H1 (cell line): ENCODE measurements around the gene EXOC1. TPM values are rescaled to one million over a fixed set of nuclear protein-coding genes. Genes with fewer than 3 reads are reported as not detected.

Experiments used
- CTCF ChIA-PET: fragments of 300-600 bp; sonication (Branson Sonifier 250); formaldehyde crosslinking; loops from one replicate; lab custom pipeline; 2021; ENCODE audit not compliant: partially characterized antibody; lab: Charles Lee
- POLR2A ChIA-PET: fragments of 300-600 bp; sonication (Branson Sonifier 250); formaldehyde crosslinking; loops from one replicate; lab custom pipeline; 2021; ENCODE audit warnings: inconsistent platforms; ENCODE audit not compliant: partially characterized antibody; lab: Charles Lee
- DNase-seq, 2 experiments: peaks; one replicate each; pipeline versions ENCODE4 v3.0.0 to v3.0.0-alpha.2; 2010 to 2022; ENCODE audit warnings: low spot score in 2 of 2, low read depth in 1 of 2, mixed read lengths in 1 of 2
- FAIRE-seq: peaks from 2 replicates; lab custom pipeline; 2011; peaks lifted over from hg19 to GRCh38; lab: Jason Lieb, UNC
- H2AFZ ChIP-seq: 2 replicates; pipeline ENCODE4 v1.8.1; 2012; ENCODE audit warnings: low read length, inconsistent platforms
- H2AK5ac ChIP-seq: 2 replicates; pipeline ENCODE4 v1.6.1; 2013; ENCODE audit warnings: low read depth, low read length
- H2BK120ac ChIP-seq: replicated peaks from 2 replicates; pipeline ENCODE3; 2013; ENCODE audit warnings: low read depth, low read length, inconsistent platforms
- H2BK12ac ChIP-seq: 2 replicates; pipeline ENCODE4 v1.6.1; 2013; ENCODE audit warnings: low read depth, low read length
- H2BK15ac ChIP-seq: 2 replicates; pipeline ENCODE4 v1.6.1; 2013; ENCODE audit warnings: low read length
- H2BK20ac ChIP-seq: 2 replicates; pipeline ENCODE4 v1.6.1; 2013; ENCODE audit warnings: low read length
- H2BK5ac ChIP-seq: 2 replicates; pipeline ENCODE4 v1.6.1; 2013; ENCODE audit warnings: low read depth, low read length
- H3K14ac ChIP-seq: 2 replicates; pipeline ENCODE4 v1.6.1; 2013; ENCODE audit warnings: inconsistent platforms; ENCODE audit not compliant: insufficient read length
- H3K18ac ChIP-seq: 2 replicates; pipeline ENCODE4 v1.6.1; 2013; ENCODE audit warnings: low read length; ENCODE audit errors: extremely low read depth
- H3K23ac ChIP-seq: 2 replicates; pipeline ENCODE4 v1.6.1; 2013; ENCODE audit warnings: inconsistent platforms; ENCODE audit not compliant: insufficient read length
- H3K23me2 ChIP-seq: 2 replicates; pipeline ENCODE4 v1.6.1; 2013; ENCODE audit warnings: low read depth, low read length
- H3K27ac ChIP-seq: 2 replicates; pipeline ENCODE4 v1.6.1; 2011; ENCODE audit warnings: low read depth, low read length, inconsistent platforms
- H3K27me3 ChIP-seq, 4 experiments: replicated peaks in 1 of 4; 1 replicate in 1 of 4; 2 replicates in 3 of 4; pipeline versions ENCODE4 v1.6.1 to v1.8.1; 2011 to 2013; ENCODE audit warnings: low read length in 3 of 4, mild to moderate bottlenecking in 3 of 4, inconsistent platforms in 2 of 4, mixed read lengths in 2 of 4, moderate library complexity in 1 of 4; ENCODE audit not compliant: control insufficient read depth in 3 of 4, insufficient read depth in 3 of 4; ENCODE audit errors: extremely low read depth in 1 of 4
- H3K36me3 ChIP-seq, 4 experiments: 2 replicates each; pipeline versions ENCODE4 v1.6.1 to v1.8.1; 2011 to 2013; ENCODE audit warnings: mild to moderate bottlenecking in 4 of 4, low read length in 3 of 4, moderate library complexity in 2 of 4, control low read depth in 1 of 4, inconsistent platforms in 1 of 4; ENCODE audit not compliant: insufficient read depth in 4 of 4, control insufficient read depth in 2 of 4
- H3K4ac ChIP-seq: replicated peaks from 2 replicates; pipeline ENCODE3; 2013; ENCODE audit warnings: low read length, low read depth, mixed read lengths, inconsistent platforms; ENCODE audit not compliant: insufficient read length
- H3K4me1 ChIP-seq, 4 experiments: replicated peaks in 1 of 4; 1 replicate in 1 of 4; 2 replicates in 3 of 4; pipeline versions ENCODE4 v1.6.1 to v1.8.1; 2011 to 2013; ENCODE audit warnings: low read length in 3 of 4, inconsistent platforms in 2 of 4, mixed read lengths in 1 of 4; ENCODE audit not compliant: insufficient read depth in 4 of 4, control insufficient read depth in 3 of 4
- H3K4me2 ChIP-seq, 2 experiments: 2 replicates each; pipeline versions ENCODE4 v1.6.1 to v1.8.1; 2011 to 2013; ENCODE audit warnings: low read depth in 2 of 2, low read length in 2 of 2, control low read depth in 1 of 2, inconsistent platforms in 1 of 2, mild to moderate bottlenecking in 1 of 2; ENCODE audit not compliant: insufficient read depth in 1 of 2
- H3K4me3 ChIP-seq, 4 experiments: fragments of 200-600, 300-600 bp in 1 of 4; sonication (generic), shearing (Covaris generic), sonication (Bioruptor Twin) in 1 of 4; 2 replicates each; pipeline versions ENCODE4 v1.5.1 to v1.8.1; 2011 to 2016; ENCODE audit warnings: low read length in 4 of 4, low read depth in 3 of 4, control low read depth in 2 of 4, inconsistent platforms in 2 of 4, mild to moderate bottlenecking in 2 of 4, mixed read lengths in 1 of 4, moderate library complexity in 1 of 4; ENCODE audit not compliant: insufficient read depth in 2 of 4; ENCODE audit errors: extremely low read depth in 1 of 4
- H3K56ac ChIP-seq: replicated peaks from 2 replicates; pipeline ENCODE3; 2013; ENCODE audit warnings: low read depth, mild to moderate bottlenecking, mixed read lengths, low read length, inconsistent platforms; ENCODE audit not compliant: insufficient read length
- H3K79me1 ChIP-seq: 2 replicates; pipeline ENCODE4 v1.6.1; 2013; ENCODE audit warnings: low read depth, low read length, control low read depth
- H3K79me2 ChIP-seq, 2 experiments: 2 replicates each; pipeline versions ENCODE4 v1.6.1 to v1.8.1; 2012 to 2013; ENCODE audit warnings: low read length in 2 of 2, mild to moderate bottlenecking in 2 of 2, inconsistent platforms in 1 of 2; ENCODE audit not compliant: insufficient read depth in 2 of 2, control insufficient read depth in 1 of 2
- H3K9ac ChIP-seq, 4 experiments: replicated peaks in 1 of 4; 1 replicate in 1 of 4; 2 replicates in 3 of 4; pipeline versions ENCODE4 v1.6.1 to v1.8.1; 2011 to 2013; ENCODE audit warnings: low read depth in 3 of 4, low read length in 3 of 4, control low read depth in 2 of 4, mild to moderate bottlenecking in 2 of 4, moderate library complexity in 2 of 4, inconsistent platforms in 1 of 4; ENCODE audit errors: extremely low read depth in 1 of 4
- H3K9me3 ChIP-seq, 2 experiments: 2 replicates each; pipeline versions ENCODE4 v1.6.1 to v1.8.1; 2012 to 2013; ENCODE audit warnings: mild to moderate bottlenecking in 2 of 2, moderate library complexity in 2 of 2, control low read depth in 1 of 2, inconsistent platforms in 1 of 2, low read depth in 1 of 2, low read length in 1 of 2, mixed read lengths in 1 of 2; ENCODE audit not compliant: insufficient read depth in 2 of 2
- H4K20me1 ChIP-seq, 2 experiments: replicated peaks in 1 of 2; 2 replicates each; pipeline versions ENCODE3 to v1.8.1; 2011 to 2013; ENCODE audit warnings: inconsistent platforms in 2 of 2, low read length in 2 of 2, mild to moderate bottlenecking in 1 of 2; ENCODE audit not compliant: insufficient read depth in 2 of 2, control insufficient read depth in 1 of 2
- H4K5ac ChIP-seq: 2 replicates; pipeline ENCODE4 v1.6.1; 2013; ENCODE audit warnings: low read length, low read depth, mixed read lengths, inconsistent platforms; ENCODE audit not compliant: insufficient read length
- H4K8ac ChIP-seq: 2 replicates; pipeline ENCODE4 v1.8.0; 2013; ENCODE audit warnings: mild to moderate bottlenecking, moderate library complexity, low read length, inconsistent platforms; ENCODE audit not compliant: insufficient read depth; ENCODE audit errors: extremely low read depth
- H4K91ac ChIP-seq: replicated peaks from 2 replicates; pipeline ENCODE3; 2013; ENCODE audit warnings: low read length, mixed read lengths, inconsistent platforms; ENCODE audit not compliant: insufficient read length
- ASH2L ChIP-seq: fragments of 200-600, 300-600 bp; sonication (generic); IDR thresholded peaks from one replicate; pipeline ENCODE4 v1.7.1; 2017; ENCODE audit warnings: low read length
- BACH1 ChIP-seq: IDR thresholded peaks from 2 replicates; pipeline ENCODE4 v1.6.1; 2012; ENCODE audit warnings: low read length, improper control_type of control experiment
- BRCA1 ChIP-seq: IDR thresholded peaks from 2 replicates; pipeline ENCODE4 v1.6.1; 2012; ENCODE audit warnings: low read depth, low read length, improper control_type of control experiment
- FOSL1 ChIP-seq: IDR thresholded peaks from 2 replicates; pipeline ENCODE4 v1.6.1; 2011; ENCODE audit warnings: mild to moderate bottlenecking, low read depth, low read length, moderate library complexity; ENCODE audit not compliant: insufficient read depth
- HDAC2 ChIP-seq, 2 experiments: fragments of 300-600 bp in 1 of 2; sonication (generic) in 1 of 2; IDR thresholded peaks; 2 replicates each; pipeline ENCODE4 v1.6.1; 2011 to 2012; ENCODE audit warnings: low read depth in 2 of 2, low read length in 2 of 2, mild to moderate bottlenecking in 2 of 2, moderate library complexity in 2 of 2, borderline replicate concordance in 1 of 2, inconsistent platforms in 1 of 2
- KDM4A ChIP-seq: IDR thresholded peaks from one replicate; pipeline ENCODE4 v1.7.1; 2012; ENCODE audit warnings: low read depth, mild to moderate bottlenecking, moderate library complexity, low read length, inconsistent platforms; ENCODE audit not compliant: severe bottlenecking
- KDM5A ChIP-seq: fragments of 200-600 bp; IDR thresholded peaks from 2 replicates; pipeline ENCODE4 v1.7.1; 2012; ENCODE audit warnings: mild to moderate bottlenecking, low read length, inconsistent platforms, mixed read lengths
- MAFK ChIP-seq: IDR thresholded peaks from 2 replicates; pipeline ENCODE4 v1.6.1; 2012; ENCODE audit warnings: low read depth, mild to moderate bottlenecking, improper control_type of control experiment, low read length
- POU5F1 ChIP-seq: IDR thresholded peaks from 2 replicates; pipeline ENCODE4 v1.6.1; 2011; ENCODE audit warnings: low read depth, mild to moderate bottlenecking, low read length, moderate library complexity
- SIN3A ChIP-seq, 2 experiments: IDR thresholded peaks in 1 of 2; conservative IDR thresholded peaks in 1 of 2; 2 replicates each; pipeline ENCODE4 v1.6.1; 2011 to 2012; ENCODE audit warnings: low read length in 2 of 2, improper control_type of control experiment in 1 of 2, low read depth in 1 of 2, mild to moderate bottlenecking in 1 of 2
- TAF1 ChIP-seq: IDR thresholded peaks from 2 replicates; pipeline ENCODE4 v1.6.1; 2011; ENCODE audit warnings: mild to moderate bottlenecking, low read depth, low read length
- USF2 ChIP-seq: IDR thresholded peaks from 2 replicates; pipeline ENCODE4 v1.6.1; 2011; ENCODE audit warnings: low read length, improper control_type of control experiment
- WGBS, 2 experiments: shearing (Covaris generic) in 1 of 2; methylation state at CpG; one replicate each; pipeline versions ENCODE4 v1.1.6 to v1.1.7; 2013 to 2015; ENCODE audit warnings: low lambda C conversion rate in 2 of 2, mixed read lengths in 2 of 2, inconsistent platforms in 1 of 2, low coverage in 1 of 2, missing lambda C conversion rate in 1 of 2; ENCODE audit not compliant: insufficient replicate concordance in 2 of 2, insufficient coverage in 1 of 2, insufficient read length in 1 of 2; ENCODE audit errors: extremely low coverage in 1 of 2, missing lambda C conversion rate in 1 of 2; 5-methylcytosine and 5-hydroxymethylcytosine counted together
- polyA plus RNA-seq, 7 experiments: library from polyadenylated mRNA; depleted of rRNA in 3 of 7; stranded (reverse) in 5 of 7; unstranded in 2 of 7; fragments of >200 nt in 5 of 7; fragments of 200-250 nt in 2 of 7; gene quantifications; 1 replicate in 5 of 7; 2 replicates in 1 of 7; 4 replicates in 1 of 7; pipeline versions ENCODE4 v1.2.1 to v1.2.3, GENCODE V29; 2011 to 2013; ENCODE audit warnings: missing spikeins in 2 of 7, mixed read lengths in 2 of 7
- total RNA-seq: library from RNA; stranded (reverse); fragmentation: NEBNext Ultra II Directional; extraction: Animal tissue kit (Norgen Biotek cat#: 25700); gene quantifications from 2 replicates; pipeline ENCODE4 v1.2.1, GENCODE V29; 2021

EXOC1 gene
- total and polyA plus RNA-seq, 2 of the 8 experiments (the other 6 are each of a cell fraction or from before 2014, with no cell fraction given), result 5.9 to 19.6 TPM

GRCh38 chr4:55951191-55951922 lies 97.9 kb downstream of the EXOC1 start:
- DNase-seq, result no peak
- H3K14ac ChIP-seq, result no peak overlapping the region
- no peak overlapping the region for H3K4me2 ChIP-seq
- H3K23me2 ChIP-seq, result peaks cover 2% of the 10 kb centered on the region; the same call in 1 of the 2 replicates
- H4K5ac ChIP-seq, result no peak overlapping the region
- ChIA-PET CTCF (no interaction called here), POLR2A (no interaction called here)
- H3K56ac ChIP-seq, result no peak overlapping the region
- H3K27me3 ChIP-seq, result no peaks in the 10 kb centered on the region
- H2BK20ac ChIP-seq, result no peak overlapping the region
- no peak overlapping the region for H3K9ac ChIP-seq
- H2AFZ ChIP-seq, result no peak overlapping the region
- WGBS, 2 experiments, result 96% methylated on average over 5 of the region's 5 CpGs; no CpG with 5 or more reads in 1 of the 2 experiments
- no peak overlapping the region for H4K91ac ChIP-seq
- no peak overlapping the region for H2BK12ac ChIP-seq
- peaks cover 0 to 20% (median 5%) of the 10 kb centered on the region in 4 experiments; a peak in 5 of 8 replicates for H3K36me3 ChIP-seq
- no peaks in the 10 kb centered on the region for H3K79me1 ChIP-seq
- H3K4me1 ChIP-seq, result peaks cover 0 to 2% (median under 1%) of the 10 kb centered on the region in 4 experiments; a peak in 4 of 7 replicates
- peaks cover 0 to 20% of the 10 kb centered on the region in 2 experiments; a peak in 2 of 4 replicates for H3K79me2 ChIP-seq
- H3K9me3 ChIP-seq, result no peaks in the 10 kb centered on the region
- no peak overlapping the region for H2BK15ac ChIP-seq
- no peak overlapping the region for H3K18ac ChIP-seq
- no peak overlapping the region for H3K4me3 ChIP-seq
- no peak overlapping the region for H2BK5ac ChIP-seq
- H4K8ac ChIP-seq, result no peak overlapping the region
- H2AK5ac ChIP-seq, result no peak overlapping the region
- no peaks in the 10 kb centered on the region for H4K20me1 ChIP-seq
- FAIRE-seq, result no peak
- no peak overlapping the region for H3K23ac ChIP-seq
- no peak overlapping the region for H3K27ac ChIP-seq
- H2BK120ac ChIP-seq, result no peak overlapping the region
- H3K4ac ChIP-seq, result no peak overlapping the region
- no peak for TF ChIP-seq POU5F1
- no peak for TF ChIP-seq KDM5A
- no peak for TF ChIP-seq BRCA1
- no peak for TF ChIP-seq ASH2L
- no peak for TF ChIP-seq USF2
- TF ChIP-seq TAF1, result no peak
- TF ChIP-seq FOSL1, result no peak
- TF ChIP-seq SIN3A (conservative IDR thresholded peaks at IDR 0.05 in 1 of 2, IDR thresholded peaks at IDR 0.05 in 1 of 2; ENCODE audit: low read depth in 1 of 2, low read length in 2 of 2), result no peak
- no peak for TF ChIP-seq MAFK
- TF ChIP-seq BACH1, result no peak
- TF ChIP-seq HDAC2 (IDR thresholded peaks at IDR 0.05; ENCODE audit: borderline replicate concordance in 1 of 2, low read depth in 2 of 2, low read length in 2 of 2), result no peak
- no peak for TF ChIP-seq KDM4A
